ENCODE results near the gene MAML2. TPM values are rescaled to one million over a fixed set of nuclear protein-coding genes. Genes with fewer than 3 reads are reported as not detected.
A peak's percentile ranks its signal among the peaks of the same experiment; 100 is the strongest.
"Not testable (repeated sequence)": the region's sequence is repeated elsewhere in the genome, so short reads cannot be mapped to it uniquely, and the experiment has no call there.

Gene MAML2
- total and polyA plus RNA-seq, 9 of the 15 experiments (the other 6 are each of a cell fraction or from before 2014, with no cell fraction given) = 0.79 to 6.8 (median 4.8) TPM

- TF ChIP-seq C11orf30 (IDR thresholded peaks at IDR 0.05; ENCODE audit: low read depth) = peak; percentile 85
- no peak for TF ChIP-seq PREB (CRISPR knock-in tag; IDR thresholded peaks at IDR 0.05)
Measured at GRCh38 chr11:96287822-96288439, 55.1 kb downstream of the MAML2 start (continued).

- H4K20me1 ChIP-seq (replicated peaks; ENCODE audit: control insufficient read depth, insufficient read depth, low read length); H2AFZ ChIP-seq (ENCODE audit: low read depth, low read length); H3K4me2 ChIP-seq (ENCODE audit: insufficient read depth, low read length); DNase-seq (ENCODE audit: extremely low read depth in 1 of 4, low spot score in 3 of 4); H3K9ac ChIP-seq (ENCODE audit: insufficient read depth in 1 of 2, low read depth in 2 of 2, low read length in 2 of 2); H3K4me1 ChIP-seq (replicated peaks in 1 of 2; ENCODE audit: control insufficient read depth in 2 of 2, insufficient read depth in 2 of 2, low read length in 2 of 2); H3K36me3 ChIP-seq (ENCODE audit: control insufficient read depth, insufficient read depth, low read length); ATAC-seq; CTCF ChIA-PET (ENCODE audit: low intra/inter-chr PET ratio); H3K79me2 ChIP-seq (ENCODE audit: control insufficient read depth, insufficient read depth, low read length); BruUV-seq (replicated peaks); H3K27me3 ChIP-seq (ENCODE audit: control insufficient read depth in 2 of 2, insufficient read depth in 2 of 2, low read length in 2 of 2); H3K27ac ChIP-seq (ENCODE audit: extremely low read depth, low read depth, low read length); H3K4me3 ChIP-seq; FAIRE-seq; intact Hi-C loops (cut with micrococcal nuclease); H3K9me3 ChIP-seq (replicated peaks; ENCODE audit: control insufficient read depth, insufficient read depth, low read depth, low read length); in situ Hi-C loops (cut with MboI); H3K9me1 ChIP-seq (ENCODE audit: control insufficient read depth, insufficient read depth, low read length): not testable (repeated sequence)
- POLR2A ChIA-PET = interaction anchor here (0.7 to 1.4 kb wide), 3 partner anchors 9 to 90 kb away, joined by 3 read pairs; no protein-coding TSS in a partner anchor
- TF ChIP-seq BCOR (IDR thresholded peaks at IDR 0.05) (0 out of 2 replicates have a peak, but pooled peaks have one; percentile 15), ZNF146 (CRISPR knock-in tag; IDR thresholded peaks at IDR 0.05; ENCODE audit: unreplicated experiment) (peak; percentile 86), RBM25 (IDR thresholded peaks at IDR 0.05; ENCODE audit: low read depth, low read length, severe bottlenecking) (peak; percentile 23)
- WGBS (ENCODE audit: insufficient coverage, low coverage, missing lambda C conversion rate) = 95% methylated on average over 6 of the region's 6 CpGs
Measured at GRCh38 chr11:96285985-96286384, 57.0 kb downstream of the MAML2 start.

Data from K562 (cell line).